ENCODE measurements around the gene TTC5.
"Not testable (repeated sequence)": the region's sequence is repeated elsewhere in the genome, so short reads cannot be mapped to it uniquely, and the experiment has no call there.

TTC5 gene

GRCh38 chr14:20305265-20306078 is at the start of gene TTC5:
TSS of gene TTC5 (minus strand) at chr14:20305951. CDS start at chr14:20305937, 14 bp downstream.
- DNase-seq: peak; percentile 88

- DNase-seq: no peak
These were observed 45.1 kb upstream of the TTC5 start for GRCh38 chr14:20350860-20351259.

- no peak for DNase-seq
These were observed 44.5 kb upstream of the TTC5 start for GRCh38 chr14:20350282-20350681.

GRCh38 chr14:20347747-20348146 is 42.0 kb upstream of the TTC5 start:
- no peak for DNase-seq

- DNase-seq: no peak
These were observed 41.0 kb upstream of the TTC5 start for GRCh38 chr14:20346713-20347112.

GRCh38 chr14:20345366-20345765 is 39.6 kb upstream of the TTC5 start:
- no peak for DNase-seq

GRCh38 chr14:20343862-20344220 is 38.1 kb upstream of the TTC5 start:
- DNase-seq: no peak

- peak; percentile 91 for DNase-seq
These were observed 37.5 kb upstream of the TTC5 start, which contains the start of gene PARP2 for GRCh38 chr14:20343092-20343861. TSS of gene PARP2 (plus strand) at chr14:20343635. CDS start at chr14:20343642, 7 bp downstream.

GRCh38 chr14:20341646-20342045 is 35.9 kb upstream of the TTC5 start:
- DNase-seq: no peak

GRCh38 chr14:20341032-20341431 is 35.3 kb upstream of the TTC5 start:
- DNase-seq: not testable (repeated sequence)

- no peak for DNase-seq
These were observed 28.3 kb upstream of the TTC5 start for GRCh38 chr14:20334017-20334416.

GRCh38 chr14:20333494-20333841 is 27.7 kb upstream of the TTC5 start:
- DNase-seq: no peak

GRCh38 chr14:20332788-20333493 is 27.2 kb upstream of the TTC5 start, which contains the start of gene CCNB1IP1:
TSS of gene CCNB1IP1 (minus strand) at chr14:20333279. CDS start at chr14:20316523, 16,756 bp downstream.
- DNase-seq: peak; percentile 12

GRCh38 chr14:20332431-20332787 is 26.7 kb upstream of the TTC5 start:
- no peak for DNase-seq

GRCh38 chr14:20331053-20331613 is 25.4 kb upstream of the TTC5 start:
- no peak for DNase-seq

- DNase-seq: no peak
These were observed 23.6 kb upstream of the TTC5 start for GRCh38 chr14:20329355-20329754.

- no peak for DNase-seq
These were observed 23.0 kb upstream of the TTC5 start for GRCh38 chr14:20328705-20329104.

GRCh38 chr14:20327005-20327869 is 21.5 kb upstream of the TTC5 start:
- DNase-seq: no peak

GRCh38 chr14:20317720-20318119 is 12.0 kb upstream of the TTC5 start:
- DNase-seq: no peak

- no peak for DNase-seq
These were observed 8.3 kb upstream of the TTC5 start for GRCh38 chr14:20314026-20314425.

GRCh38 chr14:20306079-20306423 is 300 bp upstream of the TTC5 start:
- DNase-seq: no peak

GRCh38 chr14:20302042-20302755 is 3.6 kb downstream of the TTC5 start:
- no peak for DNase-seq

Measured in stimulated activated CD4-positive, alpha-beta T cell treated with anti-CD3 and anti-CD28 coated beads, Interleukin-12 subunit alpha, Interleukin-12 subunit beta, amount 100 ng/mL, for 4 hours (primary cell).